GM19351 (cell line): ENCODE measurements around the gene SRGAP2B.
"Not testable (repeated sequence)": the region's sequence is repeated elsewhere in the genome, so short reads cannot be mapped to it uniquely, and the experiment has no call there.

Source experiments
- ATAC-seq: cut with Tn5 transposase; IDR thresholded peaks from one replicate; pipeline ENCODE4 v1.9.1; 2021; ENCODE audit warnings: mild to moderate bottlenecking, moderate library complexity; ENCODE audit not compliant: unreplicated experiment

The SRGAP2B gene

GRCh38 chr1:145095284-145096057, at the start of gene SRGAP2B, which contains the start of gene FAM72D:
Gene SRGAP2B (minus strand): TSS chr1:145095328. CDS start chr1:145092901, 2,427 bp downstream.
Gene FAM72D (plus strand): TSS chr1:145095974. CDS start chr1:145096848, 874 bp downstream.
- ATAC-seq, result peak; percentile 78

DNA sequence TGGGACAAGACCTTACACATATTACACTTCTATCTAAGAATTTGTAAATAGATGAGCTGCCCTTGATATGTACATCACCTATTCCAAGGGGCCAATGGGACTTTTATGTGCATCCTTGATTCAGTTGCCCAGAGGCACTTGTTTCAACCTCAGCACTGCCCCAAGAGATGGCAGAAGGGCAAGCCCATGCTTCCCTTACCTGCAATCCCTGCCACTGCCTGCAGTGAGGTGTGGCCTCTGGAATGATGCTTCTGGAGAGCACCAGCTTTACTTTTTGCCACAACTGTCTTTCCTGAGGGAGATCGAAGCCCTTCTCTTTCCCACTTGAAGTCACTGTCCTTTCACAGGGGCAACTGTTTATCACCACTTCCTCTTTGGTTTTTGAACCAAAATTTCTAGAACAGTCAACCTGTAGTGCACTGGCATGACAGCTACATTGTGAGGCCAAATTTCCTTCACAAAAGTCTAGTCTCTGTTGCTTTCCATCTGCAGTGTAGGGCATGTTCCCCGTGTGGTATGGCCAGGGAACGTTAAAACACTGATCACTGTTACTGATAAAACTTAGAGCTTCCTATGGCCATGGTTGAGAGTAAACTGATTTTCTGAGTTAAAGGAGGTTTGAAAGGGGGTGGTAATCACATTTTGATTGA, 49.3 kb upstream of the SRGAP2B start:
- ATAC-seq, result not testable (repeated sequence)

- not testable (repeated sequence) for ATAC-seq
Observed at GRCh38 chr1:145140549-145140948, 45.4 kb upstream of the SRGAP2B start.

DNA sequence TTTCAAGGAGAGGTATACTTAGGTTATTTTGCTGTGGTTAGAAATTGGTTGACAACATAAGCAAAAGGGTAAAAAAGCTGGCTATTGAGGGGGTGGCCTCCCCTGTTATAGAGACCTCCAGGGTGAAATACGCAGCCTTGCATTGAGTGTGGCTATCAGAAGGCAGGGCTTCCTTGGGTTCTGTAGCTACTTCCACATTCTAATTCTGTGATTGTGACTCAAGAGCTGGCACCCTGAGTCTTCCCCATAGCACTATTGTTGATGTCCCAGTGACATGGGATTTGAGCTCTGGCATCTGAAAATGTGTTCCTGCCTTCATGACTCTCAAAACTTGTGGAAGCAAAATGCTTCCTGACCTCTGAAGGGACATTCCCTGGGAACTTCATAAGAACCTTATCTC, 39.3 kb upstream of the SRGAP2B start:
- ATAC-seq, result not testable (repeated sequence)

DNA sequence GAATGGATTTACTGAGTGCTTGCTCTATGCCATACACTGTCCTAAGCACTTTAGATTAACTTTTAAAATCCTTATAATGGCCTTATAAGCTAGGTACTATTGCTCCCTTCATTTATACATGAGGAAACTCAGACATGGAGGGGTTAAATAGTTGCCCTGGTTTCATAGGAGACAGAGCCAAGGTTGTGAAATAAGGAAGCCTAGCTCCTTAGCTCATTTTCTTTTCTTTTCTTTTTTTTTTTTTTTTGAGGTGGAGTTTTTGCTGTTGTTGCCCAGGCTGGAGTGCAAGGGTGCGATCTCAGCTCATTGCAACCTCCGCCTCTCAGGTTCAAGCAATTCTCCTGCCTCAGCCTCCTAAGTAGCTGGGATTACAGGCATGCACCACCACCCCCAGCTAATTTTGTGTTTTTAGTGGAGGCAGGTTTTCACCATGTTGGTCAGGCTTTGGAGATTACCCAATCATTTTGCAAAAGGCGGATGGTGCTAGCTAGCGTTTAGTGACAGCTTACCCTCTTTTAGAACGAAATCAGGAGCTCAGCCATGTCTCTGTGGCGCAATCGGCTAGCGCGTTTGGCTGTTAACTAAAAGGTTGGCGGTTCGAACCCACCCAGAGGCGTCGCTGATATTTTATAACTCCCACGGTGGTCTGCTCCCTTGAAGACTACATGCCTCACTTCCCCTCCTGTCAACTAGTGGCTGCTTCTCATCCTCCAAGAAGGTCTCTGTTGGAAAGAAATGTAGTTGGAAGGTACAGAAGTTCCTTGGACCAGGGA, 33.8 kb upstream of the SRGAP2B start:
- not testable (repeated sequence) for ATAC-seq

DNA sequence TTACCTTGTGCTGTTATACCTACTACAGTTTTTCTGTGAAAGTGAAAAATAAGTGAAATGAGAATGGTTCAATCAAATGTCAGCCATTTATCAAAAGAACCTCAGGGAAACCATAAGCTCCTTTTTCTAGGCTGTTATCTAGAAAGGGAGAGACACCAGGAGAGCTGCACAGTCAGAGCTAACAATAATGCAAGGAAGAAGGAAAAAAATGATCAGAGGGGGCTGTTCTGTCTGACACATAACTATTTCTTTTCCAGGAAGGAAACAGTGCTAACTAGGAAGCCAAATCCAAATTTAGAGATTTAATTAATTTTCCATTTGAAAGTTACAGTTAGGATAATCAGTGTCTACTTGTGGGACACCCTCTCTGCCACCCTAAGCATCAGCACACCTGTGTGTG, 32.0 kb upstream of the SRGAP2B start:
- ATAC-seq, result not testable (repeated sequence)

DNA sequence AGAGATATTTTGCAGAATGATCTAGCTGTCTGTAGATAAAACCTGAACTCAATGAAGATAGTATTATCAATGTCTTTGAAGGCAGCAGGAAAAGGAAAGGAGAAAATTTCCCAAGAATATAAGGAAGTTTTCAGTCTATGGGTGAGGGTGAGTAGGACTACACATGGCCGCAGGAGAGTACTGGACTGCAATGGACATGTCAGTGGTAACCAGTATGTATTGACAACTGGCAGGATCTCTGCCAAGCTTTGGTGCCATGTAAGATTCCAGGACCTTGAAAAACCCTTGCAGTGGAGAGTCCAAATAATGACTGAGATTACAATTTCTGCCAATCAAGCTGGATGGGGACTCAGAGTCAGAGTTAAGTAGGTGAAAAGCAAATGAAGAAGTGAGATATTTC, 30.0 kb upstream of the SRGAP2B start:
- not testable (repeated sequence) for ATAC-seq

DNA sequence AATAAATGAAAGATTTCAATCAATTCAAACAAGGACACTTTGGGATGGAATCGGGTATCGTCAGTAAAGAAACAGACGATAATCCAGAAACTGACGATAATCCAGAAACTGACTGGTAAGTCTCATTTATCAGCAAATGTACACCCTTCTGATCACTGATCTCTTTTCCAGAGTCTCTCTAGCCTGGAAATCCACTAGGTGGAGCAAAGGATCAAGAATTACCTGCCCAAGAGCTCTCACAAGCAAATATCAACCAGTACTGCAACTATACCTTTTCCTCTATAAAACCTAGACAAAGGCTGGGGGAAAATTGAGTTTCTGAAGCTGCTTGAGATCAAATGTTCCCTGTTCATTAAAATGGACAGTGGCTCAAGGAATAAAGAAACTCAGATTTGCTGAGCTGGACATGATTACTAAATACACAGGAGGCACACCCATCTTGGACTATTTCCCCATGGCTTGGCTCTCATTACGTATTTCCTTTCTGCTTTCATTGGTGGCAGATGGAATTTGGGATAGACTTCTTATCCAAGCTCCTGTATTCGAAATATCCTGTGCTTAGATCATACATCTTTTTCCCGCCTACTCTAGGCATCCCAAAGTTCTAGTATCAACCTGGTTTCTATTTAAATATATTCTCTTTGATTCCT, 29.0 kb upstream of the SRGAP2B start:
- ATAC-seq, result not testable (repeated sequence)

DNA sequence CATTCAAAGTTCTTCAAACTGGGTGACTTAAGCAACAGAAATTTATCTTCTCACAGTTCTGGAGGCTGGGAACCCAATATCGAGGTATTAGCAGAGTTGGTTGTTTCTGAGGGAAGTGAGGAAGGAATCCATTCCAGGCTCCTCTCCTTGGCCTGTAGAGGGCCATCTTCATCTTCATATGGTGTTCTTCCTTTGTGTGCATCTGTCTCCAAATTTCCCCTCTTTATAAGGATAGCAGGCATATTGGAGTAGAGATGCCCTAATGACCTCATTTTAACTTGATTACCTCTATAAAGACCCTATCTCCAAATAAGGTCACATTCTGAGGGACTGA, 27.9 kb upstream of the SRGAP2B start:
- not testable (repeated sequence) for ATAC-seq

- not testable (repeated sequence) for ATAC-seq
Observed at GRCh38 chr1:145122344-145123061, 27.4 kb upstream of the SRGAP2B start.

DNA sequence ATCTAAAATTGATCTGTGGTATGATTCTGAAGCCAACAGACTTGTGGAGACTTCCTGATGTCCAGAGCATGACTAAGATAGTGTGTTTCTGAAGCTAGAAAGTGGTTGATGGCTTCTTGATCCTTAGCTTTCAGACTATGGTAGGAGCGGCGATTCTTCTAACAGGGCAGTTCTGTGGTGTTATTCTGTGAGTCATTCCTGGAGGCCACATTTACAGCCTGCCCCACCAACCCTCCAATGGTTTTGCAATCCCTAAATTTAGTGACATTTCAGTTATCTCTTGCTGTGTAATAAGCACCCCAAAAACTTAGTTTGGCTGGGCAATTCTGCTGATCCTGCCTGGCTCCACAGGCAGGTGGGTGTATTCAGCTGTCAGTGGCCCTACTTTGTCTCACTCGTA, 24.7 kb upstream of the SRGAP2B start:
- ATAC-seq, result not testable (repeated sequence)

- ATAC-seq, result not testable (repeated sequence)
Observed at GRCh38 chr1:145115587-145116493, 20.7 kb upstream of the SRGAP2B start.

- ATAC-seq, result not testable (repeated sequence)
Observed at GRCh38 chr1:145114560-145115057, 19.5 kb upstream of the SRGAP2B start.

DNA sequence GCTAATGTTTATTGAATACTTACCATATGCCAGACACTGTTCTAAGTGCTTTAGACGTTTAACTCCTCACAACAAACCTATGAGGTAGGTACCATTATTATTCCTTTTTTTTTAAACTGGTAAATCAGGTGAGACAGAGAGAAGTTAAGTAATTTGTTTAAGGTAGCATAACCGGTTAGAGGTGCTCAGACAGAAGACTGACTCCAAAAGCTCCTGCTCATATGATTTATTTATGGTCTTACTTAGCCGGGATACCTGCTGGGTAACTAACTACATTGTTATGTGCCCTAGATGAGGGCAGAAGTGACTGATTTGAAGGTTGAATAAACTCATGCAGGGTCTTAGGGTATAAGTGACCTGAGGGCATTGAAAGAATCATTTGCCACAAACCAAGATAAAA, 17.6 kb upstream of the SRGAP2B start:
- ATAC-seq, result not testable (repeated sequence)

GRCh38 chr1:145111674-145112073, 16.5 kb upstream of the SRGAP2B start:
- ATAC-seq, result not testable (repeated sequence)

DNA sequence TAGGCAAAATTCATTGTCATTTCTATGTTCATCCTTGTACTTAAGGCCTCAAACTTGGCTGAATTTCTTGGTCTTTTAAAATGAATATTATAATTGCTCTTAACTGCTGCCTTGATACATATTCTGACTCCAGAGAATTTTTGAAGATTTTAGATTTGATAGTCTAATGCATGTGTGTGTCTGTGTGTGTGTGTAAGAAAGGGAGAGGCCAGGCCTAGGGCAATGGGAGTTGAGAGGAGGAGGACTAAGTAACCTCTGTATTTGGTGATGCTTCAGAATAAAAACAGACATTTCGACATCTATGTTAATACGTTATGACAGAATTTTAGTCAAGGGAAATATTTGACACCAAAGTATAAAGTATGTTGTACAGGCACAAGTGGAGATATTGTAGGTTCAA, 8.2 kb upstream of the SRGAP2B start:
- not testable (repeated sequence) for ATAC-seq

GRCh38 chr1:145101725-145102124, 6.6 kb upstream of the SRGAP2B start:
- ATAC-seq, result not testable (repeated sequence)

- ATAC-seq, result peak; percentile 6
Observed at GRCh38 chr1:145094655-145095211, 395 bp downstream of the SRGAP2B start.
